Choroid plexus epithelial cell (primary cell): Measurements from ENCODE around the gene MROH2B.

Experiments used
- DNase-seq: peaks from one replicate; pipeline ENCODE4 v3.0.0-alpha.2; 2010; ENCODE audit warnings: low read depth
- H3K4me3 ChIP-seq: 2 replicates; pipeline ENCODE4 v1.5.1; 2011; ENCODE audit warnings: low read depth, mild to moderate bottlenecking, control low read depth, low read length, moderate library complexity
- CTCF ChIP-seq: conservative IDR thresholded peaks from 2 replicates; pipeline ENCODE4 v1.5.1; 2011; ENCODE audit warnings: low read depth, mild to moderate bottlenecking, control low read depth, inconsistent platforms, low read length, moderate library complexity

MROH2B gene

GRCh38 chr5:41003670-41004376 lies 67.3 kb downstream of the MROH2B start:
- no peak for DNase-seq
- no peak for TF ChIP-seq CTCF
- no peak overlapping the region for H3K4me3 ChIP-seq

GRCh38 chr5:40999966-41000365 lies 71.2 kb downstream of the MROH2B start:
- no peak for DNase-seq
- H3K4me3 ChIP-seq = no peak overlapping the region
- TF ChIP-seq CTCF = no peak

GRCh38 chr5:40999142-40999541 lies 72.0 kb downstream of the MROH2B start:
- no peak for DNase-seq
- TF ChIP-seq CTCF = no peak
- no peak overlapping the region for H3K4me3 ChIP-seq

- no peak for TF ChIP-seq CTCF
- no peak overlapping the region for H3K4me3 ChIP-seq
- no peak for DNase-seq
These were observed 75.1 kb downstream of the MROH2B start for GRCh38 chr5:40995801-40996586.

- no peak for DNase-seq
- no peak overlapping the region for H3K4me3 ChIP-seq
- TF ChIP-seq CTCF = no peak
These were observed 79.1 kb downstream of the MROH2B start for GRCh38 chr5:40991981-40992559.

- no peak overlapping the region for H3K4me3 ChIP-seq
- DNase-seq = peak; percentile 99
- no peak for TF ChIP-seq CTCF
These were observed 79.8 kb downstream of the MROH2B start for GRCh38 chr5:40991168-40991980.
